H9 (cell line): Measurements from ENCODE around the gene IZUMO2. TPM values are rescaled to one million over a fixed set of nuclear protein-coding genes. Genes with fewer than 3 reads are reported as not detected.

ENCODE experiments used
- DNase-seq: peaks from one replicate; pipeline ENCODE4 v3.0.0-alpha.2; 2017
- H2AFZ ChIP-seq: one replicate; pipeline ENCODE4 v1.6.1; 2013; ENCODE audit warnings: mild to moderate bottlenecking, low read length, control low read depth, moderate library complexity
- H2AK5ac ChIP-seq: 2 replicates; pipeline ENCODE4 v1.6.1; 2013; ENCODE audit warnings: low read length, control low read depth, mixed read lengths; ENCODE audit not compliant: insufficient read length
- H2BK120ac ChIP-seq: one replicate; pipeline ENCODE4 v1.6.1; 2013; ENCODE audit warnings: low read depth, mild to moderate bottlenecking, low read length, control low read depth, inconsistent platforms; ENCODE audit not compliant: poor library complexity, severe bottlenecking
- H2BK12ac ChIP-seq: 2 replicates; pipeline ENCODE4 v1.6.1; 2013; ENCODE audit warnings: low read length, control low read depth, mixed read lengths, low read depth; ENCODE audit not compliant: insufficient read length
- H2BK15ac ChIP-seq: 2 replicates; pipeline ENCODE4 v1.6.1; 2013; ENCODE audit warnings: low read depth, low read length, control low read depth
- H2BK20ac ChIP-seq: one replicate; pipeline ENCODE4 v1.6.1; 2013; ENCODE audit warnings: low read depth, mild to moderate bottlenecking, low read length, control low read depth, inconsistent platforms; ENCODE audit not compliant: poor library complexity, severe bottlenecking
- H2BK5ac ChIP-seq: 2 replicates; pipeline ENCODE4 v1.6.1; 2013; ENCODE audit warnings: low read length, control low read depth, mixed read lengths; ENCODE audit not compliant: insufficient read length
- H3K14ac ChIP-seq: 2 replicates; pipeline ENCODE4 v1.6.1; 2013; ENCODE audit warnings: low read length, control low read depth; ENCODE audit not compliant: insufficient read depth
- H3K18ac ChIP-seq: 2 replicates; pipeline ENCODE4 v1.6.1; 2013; ENCODE audit warnings: low read depth, mild to moderate bottlenecking, mixed read lengths, low read length, control low read depth; ENCODE audit not compliant: insufficient read length
- H3K23ac ChIP-seq: 2 replicates; pipeline ENCODE4 v1.6.1; 2013; ENCODE audit warnings: low read length, control low read depth, mixed read lengths, low read depth; ENCODE audit not compliant: insufficient read length
- H3K23me2 ChIP-seq: 2 replicates; pipeline ENCODE4 v1.6.1; 2013; ENCODE audit warnings: low read depth, mild to moderate bottlenecking, mixed read lengths, low read length, control low read depth; ENCODE audit not compliant: insufficient read length, poor library complexity, severe bottlenecking
- H3K27ac ChIP-seq: 2 replicates; pipeline ENCODE4 v1.5.1; 2013; ENCODE audit warnings: low read length, control low read depth, mixed read lengths, low read depth; ENCODE audit not compliant: insufficient read length
- H3K27me3 ChIP-seq: 2 replicates; pipeline ENCODE4 v1.6.1; 2013; ENCODE audit warnings: low read length, control low read depth, inconsistent platforms; ENCODE audit not compliant: insufficient read depth
- H3K4ac ChIP-seq: 2 replicates; pipeline ENCODE4 v1.6.1; 2013; ENCODE audit warnings: low read depth, mild to moderate bottlenecking, control low read depth, inconsistent platforms, low read length, moderate library complexity
- H3K4me1 ChIP-seq: 2 replicates; pipeline ENCODE4 v1.6.1; 2013; ENCODE audit warnings: low read length, control low read depth, inconsistent platforms; ENCODE audit not compliant: insufficient read depth
- H3K4me2 ChIP-seq: 2 replicates; pipeline ENCODE4 v1.6.1; 2013; ENCODE audit warnings: low read length, control low read depth, mixed read lengths; ENCODE audit not compliant: insufficient read length, insufficient read depth
- H3K56ac ChIP-seq: 2 replicates; pipeline ENCODE4 v1.6.1; 2013; ENCODE audit warnings: low read depth, mild to moderate bottlenecking, mixed read lengths, low read length, control low read depth; ENCODE audit not compliant: insufficient read length
- H3K79me1 ChIP-seq: 2 replicates; pipeline ENCODE4 v1.6.1; 2013; ENCODE audit warnings: low read depth, mild to moderate bottlenecking, moderate library complexity, low read length, control low read depth, inconsistent platforms; ENCODE audit not compliant: insufficient read depth, poor library complexity, severe bottlenecking
- H3K79me2 ChIP-seq: 2 replicates; pipeline ENCODE4 v1.6.1; 2013; ENCODE audit warnings: low read length, control low read depth, inconsistent platforms; ENCODE audit not compliant: insufficient read depth
- H3K9ac ChIP-seq: 2 replicates; pipeline ENCODE4 v1.6.1; 2013; ENCODE audit warnings: low read length, control low read depth, mixed read lengths; ENCODE audit not compliant: insufficient read length; ENCODE audit errors: extremely low read depth
- H3K9me3 ChIP-seq: one replicate; pipeline ENCODE4 v1.6.1; 2013; ENCODE audit warnings: low read depth, low read length, inconsistent platforms; ENCODE audit not compliant: control insufficient read depth
- H3T11ph ChIP-seq: one replicate; pipeline ENCODE4 v1.6.1; 2013; ENCODE audit warnings: mild to moderate bottlenecking, low read length, control low read depth, inconsistent platforms
- H4K20me1 ChIP-seq: one replicate; pipeline ENCODE4 v1.6.1; 2013; ENCODE audit not compliant: control insufficient read depth, insufficient read length, insufficient read depth
- H4K5ac ChIP-seq: 2 replicates; pipeline ENCODE4 v1.6.1; 2013; ENCODE audit warnings: low read depth, mild to moderate bottlenecking, mixed read lengths, low read length, control low read depth; ENCODE audit not compliant: insufficient read length
- H4K8ac ChIP-seq: replicated peaks from 2 replicates; pipeline ENCODE4 v1.6.1; 2013; ENCODE audit warnings: low read length, control low read depth, mixed read lengths, low read depth; ENCODE audit not compliant: insufficient read length
- H4K91ac ChIP-seq: 2 replicates; pipeline ENCODE4 v1.6.1; 2013; ENCODE audit warnings: low read depth, mild to moderate bottlenecking, moderate library complexity, mixed read lengths, low read length, control low read depth; ENCODE audit not compliant: insufficient read length
- H3K27ac Mint-ChIP-seq, 3 experiments: 2 replicates in 2 of 3; 3 replicates in 1 of 3; pipeline ENCODE4 v1.8.0; 2020 to 2021; ENCODE audit warnings: mixed read lengths in 3 of 3, mild to moderate bottlenecking in 1 of 3, moderate library complexity in 1 of 3
- H3K27me3 Mint-ChIP-seq: 2 replicates; pipeline ENCODE4 v1.8.0; 2021; ENCODE audit warnings: low read depth, mild to moderate bottlenecking, moderate library complexity, mixed read lengths
- H3K36me3 Mint-ChIP-seq, 3 experiments: 2 replicates in 2 of 3; 3 replicates in 1 of 3; pipeline ENCODE4 v1.8.0; 2020 to 2021; ENCODE audit warnings: low read depth in 3 of 3, mixed read lengths in 3 of 3; ENCODE audit not compliant: insufficient read depth in 1 of 3
- H3K4me1 Mint-ChIP-seq, 2 experiments: 2 replicates each; pipeline ENCODE4 v1.8.0; 2020; ENCODE audit warnings: mixed read lengths in 2 of 2
- H3K4me3 Mint-ChIP-seq, 2 experiments: 2 replicates in 1 of 2; 3 replicates in 1 of 2; pipeline ENCODE4 v1.8.0; 2020 to 2021; ENCODE audit warnings: mild to moderate bottlenecking in 2 of 2, mixed read lengths in 2 of 2, moderate library complexity in 1 of 2
- H3K9me3 Mint-ChIP-seq, 2 experiments: 2 replicates in 1 of 2; 3 replicates in 1 of 2; pipeline ENCODE4 v1.8.0; 2020; ENCODE audit warnings: mild to moderate bottlenecking in 2 of 2, mixed read lengths in 2 of 2, moderate library complexity in 1 of 2
- WGBS: extraction: QIAGEN DNeasy Blood & Tissue Kit; methylation state at CpG from one replicate; pipeline ENCODE4 v1.1.7; 2013; ENCODE audit warnings: missing lambda C conversion rate, low lambda C conversion rate, mixed read lengths; ENCODE audit not compliant: insufficient read length; ENCODE audit errors: extremely low coverage; 5-methylcytosine and 5-hydroxymethylcytosine counted together
- total RNA-seq: library from RNA; stranded (reverse); gene quantifications from 2 replicates; pipeline ENCODE4 v1.2.1, GENCODE V29; 2021
- TF ChIP-seq, protein P1 (sequence below): fragments of 200-600 bp; sonication (generic); conservative IDR thresholded peaks from 3 replicates; pipeline ENCODE4 v1.8.0; 2021; ENCODE audit warnings: antibody characterized with exemption, mild to moderate bottlenecking

IZUMO2 gene
- total RNA-seq, 1 experiment from 2014 or later, result not detected

GRCh38 chr19:50152578-50152977 lies 10.5 kb downstream of the IZUMO2 start:
- TF ChIP-seq, protein P1, sequence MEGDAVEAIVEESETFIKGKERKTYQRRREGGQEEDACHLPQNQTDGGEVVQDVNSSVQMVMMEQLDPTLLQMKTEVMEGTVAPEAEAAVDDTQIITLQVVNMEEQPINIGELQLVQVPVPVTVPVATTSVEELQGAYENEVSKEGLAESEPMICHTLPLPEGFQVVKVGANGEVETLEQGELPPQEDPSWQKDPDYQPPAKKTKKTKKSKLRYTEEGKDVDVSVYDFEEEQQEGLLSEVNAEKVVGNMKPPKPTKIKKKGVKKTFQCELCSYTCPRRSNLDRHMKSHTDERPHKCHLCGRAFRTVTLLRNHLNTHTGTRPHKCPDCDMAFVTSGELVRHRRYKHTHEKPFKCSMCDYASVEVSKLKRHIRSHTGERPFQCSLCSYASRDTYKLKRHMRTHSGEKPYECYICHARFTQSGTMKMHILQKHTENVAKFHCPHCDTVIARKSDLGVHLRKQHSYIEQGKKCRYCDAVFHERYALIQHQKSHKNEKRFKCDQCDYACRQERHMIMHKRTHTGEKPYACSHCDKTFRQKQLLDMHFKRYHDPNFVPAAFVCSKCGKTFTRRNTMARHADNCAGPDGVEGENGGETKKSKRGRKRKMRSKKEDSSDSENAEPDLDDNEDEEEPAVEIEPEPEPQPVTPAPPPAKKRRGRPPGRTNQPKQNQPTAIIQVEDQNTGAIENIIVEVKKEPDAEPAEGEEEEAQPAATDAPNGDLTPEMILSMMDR, result no peak
- Histone ChIP-seq H3K9ac (no peak overlapping the region), H2BK20ac (no peak overlapping the region), H2BK120ac (no peak overlapping the region), H3K79me1 (no peaks in the 10 kb centered on the region), H3K56ac (no peak overlapping the region), H3K4ac (no peak overlapping the region), H4K5ac (no peak overlapping the region), H3K79me2 (no peaks in the 10 kb centered on the region), H3K9me3 (no peaks in the 10 kb centered on the region), H3K18ac (no peak overlapping the region), H3K4me1 (no peaks in the 10 kb centered on the region), H3K23ac (no peak overlapping the region), H2AK5ac (no peak overlapping the region), H4K91ac (no peak overlapping the region), H3T11ph (no peak overlapping the region), H2BK15ac (no peak overlapping the region), H4K8ac (no peak overlapping the region), H3K27ac (no peak overlapping the region), H3K23me2 (peaks cover 4% of the 10 kb centered on the region), H2BK12ac (no peak overlapping the region), H3K27me3 (no peaks in the 10 kb centered on the region), H2BK5ac (no peak overlapping the region), H2AFZ (no peak overlapping the region), H3K14ac (no peak overlapping the region), H3K4me2 (no peak overlapping the region), H4K20me1 (no peaks in the 10 kb centered on the region)
- no CpG with 5 or more reads among the region's 4 CpGs for WGBS
- Mint-ChIP-seq H3K27me3 (peaks cover 25% of the 10 kb centered on the region), H3K36me3 (no peaks in the 10 kb centered on the region), H3K4me1 (peaks cover 17 to 32% of the 10 kb centered on the region in 2 experiments), H3K9me3 (peaks cover 0 to 3% of the 10 kb centered on the region in 2 experiments; a peak in 1 of 5 replicates), H3K4me3 (no peak overlapping the region), H3K27ac (no peak overlapping the region; a peak in 1 of 7 replicates)
- no peak for DNase-seq
